AML-193 (cell line): ENCODE measurements around the gene ARHGAP1.

Experiments used
- DNase-seq, 2 experiments: peaks; one replicate each; lab custom pipeline; 2025; lab: John Stamatoyannopoulos, UW

ARHGAP1 gene

GRCh38 chr11:46640036-46640788 lies 60.2 kb downstream of the ARHGAP1 start:
- no peak for DNase-seq

GRCh38 chr11:46639197-46639839 lies 61.1 kb downstream of the ARHGAP1 start:
- DNase-seq: no peak

- no peak for DNase-seq
Observed at GRCh38 chr11:46637546-46637945, 62.9 kb downstream of the ARHGAP1 start.

- no peak for DNase-seq
Observed at GRCh38 chr11:46635557-46636139, 64.8 kb downstream of the ARHGAP1 start.

- DNase-seq: no peak
Observed at GRCh38 chr11:46633291-46634217, 66.9 kb downstream of the ARHGAP1 start.

GRCh38 chr11:46632502-46632901 lies 67.9 kb downstream of the ARHGAP1 start:
- no peak for DNase-seq

GRCh38 chr11:46631676-46632075 lies 68.7 kb downstream of the ARHGAP1 start:
- DNase-seq: no peak

- no peak for DNase-seq
Observed at GRCh38 chr11:46630237-46630636, 70.2 kb downstream of the ARHGAP1 start.

- no peak for DNase-seq
Observed at GRCh38 chr11:46628961-46629360, 71.5 kb downstream of the ARHGAP1 start.
